B cell (primary cell): Measurements from ENCODE around the gene IGFN1. TPM values are rescaled to one million over a fixed set of nuclear protein-coding genes. Genes with fewer than 3 reads are reported as not detected.
A peak's percentile ranks its signal among the peaks of the same experiment; 100 is the strongest.

Source experiments
- ATAC-seq: fragments of 200-7000 bp; cut with Tn5 transposase; one replicate; pipeline ENCODE4 v1.10.0; 2021; ENCODE audit warnings: low read depth, mild to moderate bottlenecking, moderate number of reproducible peaks, moderate library complexity
- CTCF ChIA-PET: fragments of 350-600 bp; sonication (Branson Sonifier 250); formaldehyde crosslinking; loops from one replicate; lab custom pipeline; 2021; ENCODE audit warnings: antibody characterized with exemption, inconsistent platforms; lab: Charles Lee
- POLR2A ChIA-PET: fragments of 350-600 bp; sonication (Branson Sonifier 250); formaldehyde crosslinking; loops from one replicate; lab custom pipeline; 2021; ENCODE audit warnings: antibody characterized with exemption; lab: Charles Lee
- DNase-seq: peaks from one replicate; pipeline ENCODE4 v3.0.0; 2013
- H2AFZ ChIP-seq: 2 replicates; pipeline ENCODE4 v1.6.1; 2012; ENCODE audit warnings: mild to moderate bottlenecking, low read depth, low read length; ENCODE audit not compliant: insufficient read depth, poor library complexity, severe bottlenecking
- H3K27ac ChIP-seq, 2 donors: 1 replicate in 1 of 2; 2 replicates in 1 of 2; pipeline ENCODE4 v1.5.1; 2012 to 2013; ENCODE audit warnings: low read length in 2 of 2, mild to moderate bottlenecking in 2 of 2, moderate library complexity in 1 of 2
- H3K27me3 ChIP-seq, 4 experiments: fragments of 200-600 bp in 1 of 4; sonication (generic) in 1 of 4; replicated peaks in 1 of 4; 1 replicate in 2 of 4; 2 replicates in 2 of 4; pipeline versions ENCODE4 v1.6.1 to v1.7.0; 2013 to 2016; ENCODE audit warnings: low read length in 3 of 4, mild to moderate bottlenecking in 2 of 4, mixed read lengths in 1 of 4, moderate library complexity in 1 of 4; ENCODE audit not compliant: insufficient read depth in 4 of 4, control insufficient read depth in 3 of 4; ENCODE audit errors: control extremely low read depth in 1 of 4
- H3K36me3 ChIP-seq, 2 experiments: replicated peaks in 1 of 2; 1 replicate in 1 of 2; 2 replicates in 1 of 2; pipeline versions ENCODE4 v1.6.1 to v1.7.1; 2013; ENCODE audit warnings: low read length in 1 of 2; ENCODE audit not compliant: insufficient read depth in 2 of 2, control insufficient read depth in 1 of 2; ENCODE audit errors: control extremely low read depth in 1 of 2, extremely low read depth in 1 of 2
- H3K4me1 ChIP-seq, 2 donors: fragments of 200-600 bp in 1 of 2; sonication (generic) in 1 of 2; 1 replicate in 1 of 2; 2 replicates in 1 of 2; pipeline versions ENCODE4 v1.5.1 to v1.6.1; 2013 to 2017; ENCODE audit warnings: low read length in 2 of 2; ENCODE audit not compliant: control insufficient read depth in 2 of 2, insufficient read depth in 2 of 2
- H3K4me2 ChIP-seq: replicated peaks from 2 replicates; pipeline ENCODE3; 2012; ENCODE audit warnings: mild to moderate bottlenecking, low read depth, low read length; ENCODE audit not compliant: poor library complexity, severe bottlenecking
- H3K4me3 ChIP-seq, 5 experiments: fragments of 200-600 bp in 1 of 5; sonication (generic) in 1 of 5; 1 replicate in 3 of 5; 2 replicates in 2 of 5; pipeline versions ENCODE4 v1.5.1 to v1.7.0; 2011 to 2016; ENCODE audit warnings: low read length in 4 of 5, mild to moderate bottlenecking in 4 of 5, low read depth in 2 of 5, control low read depth in 1 of 5, moderate library complexity in 1 of 5; ENCODE audit not compliant: insufficient read depth in 1 of 5; ENCODE audit errors: control extremely low read depth in 1 of 5, extremely low read depth in 1 of 5
- H3K79me2 ChIP-seq: fragments of 200-600 bp; sonication (generic); one replicate; pipeline ENCODE4 v1.6.0; 2016; ENCODE audit warnings: low read length; ENCODE audit not compliant: control insufficient read depth, insufficient read depth
- H3K9ac ChIP-seq: fragments of 200-600 bp; sonication (generic); 2 replicates; pipeline ENCODE4 v1.6.1; 2017; ENCODE audit warnings: mild to moderate bottlenecking, low read length, moderate library complexity
- H3K9me3 ChIP-seq, 3 donors: one replicate each; pipeline versions ENCODE4 v1.6.1 to v1.7.1; 2013; ENCODE audit warnings: low read length in 2 of 3; ENCODE audit not compliant: control insufficient read depth in 2 of 3, insufficient read depth in 1 of 3; ENCODE audit errors: control extremely low read depth in 1 of 3
- H4K20me1 ChIP-seq: 2 replicates; pipeline ENCODE4 v1.6.0; 2012; ENCODE audit warnings: mild to moderate bottlenecking, low read length; ENCODE audit not compliant: insufficient read depth, control insufficient read depth, poor library complexity, severe bottlenecking
- H3K27ac Mint-ChIP-seq: one replicate; pipeline ENCODE4 v1.8.0; 2021; ENCODE audit warnings: mixed read lengths
- H3K27me3 Mint-ChIP-seq: one replicate; pipeline ENCODE4 v1.8.0; 2021; ENCODE audit warnings: mixed read lengths
- H3K4me1 Mint-ChIP-seq: one replicate; pipeline ENCODE4 v1.8.0; 2021; ENCODE audit warnings: mixed read lengths
- H3K4me3 Mint-ChIP-seq: one replicate; pipeline ENCODE4 v1.8.0; 2021; ENCODE audit warnings: mixed read lengths
- H3K9me3 Mint-ChIP-seq: one replicate; pipeline ENCODE4 v1.8.0; 2022; ENCODE audit warnings: mixed read lengths; ENCODE audit not compliant: insufficient read depth
- EZH2 ChIP-seq: IDR thresholded peaks from 2 replicates; pipeline ENCODE4 v1.6.1; 2012; ENCODE audit warnings: borderline replicate concordance, low read depth, mild to moderate bottlenecking, moderate library complexity, low read length; ENCODE audit not compliant: insufficient read depth, poor library complexity, severe bottlenecking
- WGBS: methylation state at CpG from one replicate; pipeline ENCODE4 v1.1.5; 2013; ENCODE audit warnings: missing lambda C conversion rate; ENCODE audit not compliant: insufficient coverage; 5-methylcytosine and 5-hydroxymethylcytosine counted together
- intact Hi-C: fragments of 100-400 bp; cut with micrococcal nuclease; formaldehyde crosslinking; loops from one replicate; pipeline ENCODE4 v1.10.0; 2022
- polyA plus RNA-seq: library from polyadenylated mRNA; depleted of rRNA; stranded (reverse); fragments of >200 nt; gene quantifications from 2 replicates; pipeline ENCODE4 v1.2.3, GENCODE V29; 2012
- total RNA-seq, 2 donors: library from RNA; stranded (reverse); fragments of 120-200 nt in 1 of 2; gene quantifications; 1 replicate in 1 of 2; 2 replicates in 1 of 2; pipeline versions ENCODE4 v1.2.3 to v1.2.4, GENCODE V29; 2013 to 2022
- TF ChIP-seq, protein P1 (sequence below): fragments of 200-600 bp; IDR thresholded peaks from one replicate; pipeline ENCODE4 v1.8.0; 2022; ENCODE audit warnings: antibody characterized with exemption, mild to moderate bottlenecking

Gene IGFN1
- total and polyA plus RNA-seq, 2 donors (not counting 1 experiment from before 2014, with no cell fraction given) = not detected

DNA sequence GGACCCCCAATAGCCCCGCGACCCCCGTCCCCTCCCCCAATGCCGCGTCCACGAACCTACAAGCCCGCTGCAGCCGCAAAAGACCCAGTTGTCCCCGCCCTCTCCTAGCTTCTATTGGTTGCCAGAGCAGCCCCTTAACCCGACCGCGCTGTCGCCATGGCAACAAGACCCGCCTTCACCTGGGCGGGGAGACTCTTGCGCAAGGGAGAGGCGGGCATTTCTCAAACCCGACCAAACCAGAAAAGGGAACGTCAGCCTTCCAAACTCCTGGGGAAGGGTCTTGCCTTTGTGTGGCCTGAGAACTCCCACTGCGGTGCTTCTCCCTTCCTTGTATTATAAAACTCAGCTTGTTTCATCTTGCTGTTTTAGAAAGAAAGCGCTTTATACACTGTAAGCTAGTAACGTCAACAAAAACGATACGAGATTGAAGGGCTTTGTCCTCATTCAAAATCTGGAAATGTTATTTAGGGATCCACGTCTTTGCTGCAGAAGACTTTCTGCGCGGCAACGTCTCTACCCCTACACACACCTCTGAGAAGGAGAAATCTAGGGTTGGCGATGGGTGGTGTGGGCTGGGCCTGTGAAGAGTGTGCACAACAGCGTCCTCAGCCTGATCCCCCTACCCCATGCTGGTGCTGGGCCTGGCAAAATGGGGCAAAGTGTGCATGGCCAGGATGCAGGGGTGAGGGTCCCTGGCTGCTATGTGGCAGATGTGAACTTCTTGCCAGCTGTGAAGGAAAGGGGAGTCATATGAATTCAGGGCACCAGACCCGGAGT, 36.0 kb upstream of the IGFN1 start, which contains the start of gene TMEM9:
TSS of gene TMEM9 (minus strand) at position 86 of the 777 bp plus-strand sequence. CDS start 551 bp downstream, outside the sequence.
- DNase-seq = peak; percentile 96
- H3K9ac ChIP-seq = peak within 1 kb of the TSS; percentile 68
- intact Hi-C loops = loop anchor here (1.0 to 10.0 kb wide), 3 partner anchors 16 to 990 kb away; partner anchors contain the start of gene ARL8A
- ATAC-seq = peak; percentile 98
- ChIA-PET POLR2A (interaction anchor here (0.6 to 1.1 kb wide), 3 partner anchors 9 to 40 kb away, joined by 3 read pairs; no protein-coding TSS in a partner anchor), CTCF (interaction anchor here (0.9 to 2.1 kb wide), 6 partner anchors 13 to 182 kb away, joined by 3 to 5 read pairs (median 3); no protein-coding TSS in a partner anchor)
- peaks cover 9 to 17% of the 10 kb centered on the region in 2 donors for H3K4me1 ChIP-seq
- no peaks in the 10 kb centered on the region for H4K20me1 ChIP-seq
- H3K36me3 ChIP-seq = peaks cover 0 to 10% of the 10 kb centered on the region in 2 experiments
- peak within 1 kb of the TSS; percentile 19 to 81 (median 71) for H3K4me3 ChIP-seq
- no peaks in the 10 kb centered on the region for H3K9me3 ChIP-seq
- H3K79me2 ChIP-seq = peaks cover 6% of the 10 kb centered on the region
- Mint-ChIP-seq H3K4me3 (peak within 1 kb of the TSS; percentile 90), H3K9me3 (no peaks in the 10 kb centered on the region), H3K4me1 (peaks cover 18% of the 10 kb centered on the region), H3K27me3 (peaks cover 14% of the 10 kb centered on the region), H3K27ac (peak within 1 kb of the TSS; percentile 86)
- H3K4me2 ChIP-seq = peak within 1 kb of the TSS; percentile 83
- peak within 1 kb of the TSS; percentile 89 for H2AFZ ChIP-seq
- peak within 1 kb of the TSS in 1 of 2 donors; percentile 52 for H3K27ac ChIP-seq
- peaks cover 0 to 16% (median 4%) of the 10 kb centered on the region in 4 experiments for H3K27me3 ChIP-seq
- 8% methylated on average over 16 of the region's 31 CpGs for WGBS
- TF ChIP-seq EZH2 = no peak
- TF ChIP-seq, protein P1, sequence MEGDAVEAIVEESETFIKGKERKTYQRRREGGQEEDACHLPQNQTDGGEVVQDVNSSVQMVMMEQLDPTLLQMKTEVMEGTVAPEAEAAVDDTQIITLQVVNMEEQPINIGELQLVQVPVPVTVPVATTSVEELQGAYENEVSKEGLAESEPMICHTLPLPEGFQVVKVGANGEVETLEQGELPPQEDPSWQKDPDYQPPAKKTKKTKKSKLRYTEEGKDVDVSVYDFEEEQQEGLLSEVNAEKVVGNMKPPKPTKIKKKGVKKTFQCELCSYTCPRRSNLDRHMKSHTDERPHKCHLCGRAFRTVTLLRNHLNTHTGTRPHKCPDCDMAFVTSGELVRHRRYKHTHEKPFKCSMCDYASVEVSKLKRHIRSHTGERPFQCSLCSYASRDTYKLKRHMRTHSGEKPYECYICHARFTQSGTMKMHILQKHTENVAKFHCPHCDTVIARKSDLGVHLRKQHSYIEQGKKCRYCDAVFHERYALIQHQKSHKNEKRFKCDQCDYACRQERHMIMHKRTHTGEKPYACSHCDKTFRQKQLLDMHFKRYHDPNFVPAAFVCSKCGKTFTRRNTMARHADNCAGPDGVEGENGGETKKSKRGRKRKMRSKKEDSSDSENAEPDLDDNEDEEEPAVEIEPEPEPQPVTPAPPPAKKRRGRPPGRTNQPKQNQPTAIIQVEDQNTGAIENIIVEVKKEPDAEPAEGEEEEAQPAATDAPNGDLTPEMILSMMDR = no peak

DNA sequence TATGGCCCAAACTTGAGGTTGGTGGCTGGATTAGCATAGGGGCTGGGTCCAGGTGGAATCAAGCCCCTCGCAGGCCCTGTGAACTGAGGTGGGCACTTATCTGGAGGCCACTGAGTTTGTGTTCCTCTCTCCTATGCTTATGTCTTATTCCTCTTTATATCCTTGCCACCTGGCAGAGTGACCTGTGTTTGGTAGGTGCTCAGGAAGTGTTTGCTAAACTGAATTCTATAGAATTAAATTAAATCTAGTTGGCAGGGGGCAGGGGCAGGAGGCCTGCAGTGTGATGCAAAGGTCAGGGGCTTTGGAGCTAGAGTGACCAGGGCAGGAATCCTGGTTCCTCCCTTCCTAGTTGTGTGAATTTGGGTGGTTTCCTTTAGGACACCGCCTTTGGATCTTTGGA, 35.3 kb upstream of the IGFN1 start:
- Histone ChIP-seq H2AFZ (no peak overlapping the region), H3K36me3 (peaks cover 0 to 5% of the 10 kb centered on the region in 2 experiments), H3K4me3 (no peak overlapping the region), H3K9me3 (no peaks in the 10 kb centered on the region), H3K27ac (no peak overlapping the region), H3K27me3 (peaks cover 0 to 16% (median 4%) of the 10 kb centered on the region in 4 experiments), H3K9ac (no peak overlapping the region), H3K79me2 (peaks cover 6% of the 10 kb centered on the region), H3K4me1 (peaks cover 9 to 17% of the 10 kb centered on the region in 2 donors), H4K20me1 (no peaks in the 10 kb centered on the region), H3K4me2 (no peak overlapping the region)
- intact Hi-C loops = loop anchor here (10.0 kb wide), 1 partner anchor 989 kb away; the partner anchor contains the start of gene ARL8A
- TF ChIP-seq, protein P1 = no peak
- no peak for TF ChIP-seq EZH2
- Mint-ChIP-seq H3K4me1 (peaks cover 18% of the 10 kb centered on the region), H3K27me3 (peaks cover 19% of the 10 kb centered on the region), H3K27ac (no peak overlapping the region), H3K9me3 (no peaks in the 10 kb centered on the region), H3K4me3 (peak overlapping the region; percentile 90)
- 94% methylated on average over 2 of the region's 2 CpGs for WGBS
- ATAC-seq (no peak), DNase-seq (no peak)
- ChIA-PET POLR2A (no interaction called here), CTCF (interaction anchor here (1.0 to 2.1 kb wide), 4 partner anchors 13 to 68 kb away, joined by 3 to 4 read pairs (median 3); no protein-coding TSS in a partner anchor)
